Right lobe of liver (tissue), 4 donors: ENCODE results near the gene DNM3.
A peak's percentile ranks its signal among the peaks of the same experiment; 100 is the strongest.

Source experiments
- POLR2A ChIP-seq: fragments of 450-650 bp; IDR thresholded peaks from one replicate; pipeline ENCODE4 v1.6.1; 2017; ENCODE audit warnings: antibody characterized with exemption, mild to moderate bottlenecking
- TF ChIP-seq, protein P1 (sequence below), 4 donors: fragments of 200-600 bp in 3 of 4; fragments of 450-650 bp in 1 of 4; IDR thresholded peaks; one replicate each; pipeline versions ENCODE4 v1.5.1 to v1.8.0; 2016 to 2022; ENCODE audit warnings: antibody characterized with exemption in 4 of 4, mild to moderate bottlenecking in 2 of 4
- donor health status: DM: no; HTN: no; CAD: no.
- donor health status: DM: no; HTN: no; CAD: no.
- donor health status: DM: no; HTN: yes; CAD: no.

DNA sequence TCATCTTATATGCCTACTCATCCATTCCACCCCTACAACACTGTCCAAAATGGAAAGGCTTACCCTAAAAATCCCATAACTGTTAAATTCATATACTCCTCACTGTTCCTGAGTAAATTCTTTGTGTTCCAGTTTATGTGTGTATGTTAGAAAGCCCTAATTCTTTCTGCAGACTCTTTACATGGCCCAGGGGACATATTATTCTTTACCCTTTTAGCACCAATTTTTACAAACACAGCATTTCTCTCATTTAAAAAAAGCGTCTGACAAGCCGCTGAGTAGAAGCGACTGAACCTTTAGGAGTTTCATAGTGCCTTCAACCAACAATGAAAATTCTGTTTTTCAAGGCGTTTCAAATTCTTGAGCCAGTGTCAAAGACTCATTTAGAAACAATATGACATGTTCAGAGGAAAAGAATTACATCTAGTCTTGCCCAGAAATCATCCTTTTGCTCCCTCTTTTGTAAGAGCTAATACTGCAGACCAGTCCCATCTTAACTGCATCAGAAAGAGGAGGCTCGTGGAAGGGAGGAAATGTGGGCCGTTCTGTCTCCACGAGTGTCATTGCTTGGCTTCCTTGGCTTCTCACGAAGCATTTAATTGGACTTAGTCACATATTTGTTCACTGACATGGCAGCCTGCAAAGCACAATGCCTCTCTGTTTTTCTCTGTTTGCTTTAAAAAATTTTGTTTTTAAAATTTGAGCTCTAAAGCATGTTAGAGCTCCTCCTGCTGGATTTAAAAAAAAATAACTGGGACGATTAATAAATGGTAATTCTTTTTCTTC, 557.9 kb downstream of the DNM3 start:
- TF ChIP-seq, protein P1, sequence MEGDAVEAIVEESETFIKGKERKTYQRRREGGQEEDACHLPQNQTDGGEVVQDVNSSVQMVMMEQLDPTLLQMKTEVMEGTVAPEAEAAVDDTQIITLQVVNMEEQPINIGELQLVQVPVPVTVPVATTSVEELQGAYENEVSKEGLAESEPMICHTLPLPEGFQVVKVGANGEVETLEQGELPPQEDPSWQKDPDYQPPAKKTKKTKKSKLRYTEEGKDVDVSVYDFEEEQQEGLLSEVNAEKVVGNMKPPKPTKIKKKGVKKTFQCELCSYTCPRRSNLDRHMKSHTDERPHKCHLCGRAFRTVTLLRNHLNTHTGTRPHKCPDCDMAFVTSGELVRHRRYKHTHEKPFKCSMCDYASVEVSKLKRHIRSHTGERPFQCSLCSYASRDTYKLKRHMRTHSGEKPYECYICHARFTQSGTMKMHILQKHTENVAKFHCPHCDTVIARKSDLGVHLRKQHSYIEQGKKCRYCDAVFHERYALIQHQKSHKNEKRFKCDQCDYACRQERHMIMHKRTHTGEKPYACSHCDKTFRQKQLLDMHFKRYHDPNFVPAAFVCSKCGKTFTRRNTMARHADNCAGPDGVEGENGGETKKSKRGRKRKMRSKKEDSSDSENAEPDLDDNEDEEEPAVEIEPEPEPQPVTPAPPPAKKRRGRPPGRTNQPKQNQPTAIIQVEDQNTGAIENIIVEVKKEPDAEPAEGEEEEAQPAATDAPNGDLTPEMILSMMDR (IDR thresholded peaks at IDR 0.05), result peak; percentile 55 to 65 (median 59)
- no peak for TF ChIP-seq POLR2A
